Vagina (tissue), 2 donors: ENCODE measurements around the gene NOMO2.
"Not testable (repeated sequence)": the region's sequence is repeated elsewhere in the genome, so short reads cannot be mapped to it uniquely, and the experiment has no call there.

ENCODE experiments used
- CTCF ChIP-seq, 3 experiments: fragments of 450-650 bp in 2 of 3; fragments of 200-600 bp in 1 of 3; sonication (generic) in 1 of 3; IDR thresholded peaks; one replicate each; pipeline ENCODE4 v1.5.1; 2017 to 2019; ENCODE audit warnings: antibody characterized with exemption in 3 of 3, mild to moderate bottlenecking in 2 of 3, moderate library complexity in 2 of 3
- POLR2A ChIP-seq, 2 donors: fragments of 450-650 bp; IDR thresholded peaks; one replicate each; pipeline ENCODE4 v1.6.1; 2017; ENCODE audit warnings: antibody characterized with exemption in 2 of 2, mild to moderate bottlenecking in 2 of 2, moderate library complexity in 2 of 2

DNA sequence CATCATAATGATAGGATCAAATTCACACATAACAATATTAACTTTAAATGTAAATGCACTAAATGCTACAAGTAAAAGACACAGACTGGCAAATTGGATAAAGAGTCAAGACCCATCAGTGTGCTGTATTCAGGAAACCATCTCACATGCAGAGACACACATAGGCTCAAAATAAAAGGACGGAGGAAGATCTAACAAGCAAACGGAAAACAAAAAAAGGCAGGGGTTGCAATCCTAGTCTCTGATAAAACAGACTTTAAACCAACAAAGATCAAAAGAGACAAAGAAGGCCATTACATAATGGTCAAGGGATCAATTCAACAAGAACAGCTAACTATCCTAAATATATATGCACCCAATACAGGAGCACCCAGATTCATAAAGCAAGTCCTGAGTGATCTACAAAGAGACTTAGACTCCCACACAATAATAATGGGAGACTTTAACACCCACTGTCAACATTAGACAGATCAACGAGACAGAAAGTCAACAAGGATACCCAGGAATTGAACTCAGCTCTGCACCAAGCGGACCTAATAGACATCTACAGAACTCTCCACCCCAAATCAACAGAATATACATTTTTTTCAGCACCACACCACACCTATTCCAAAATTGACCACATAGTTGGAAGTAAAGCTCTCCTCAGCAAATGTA lies 48.4 kb upstream of the NOMO2 start:
- not testable (repeated sequence) for TF ChIP-seq CTCF, POLR2A (IDR thresholded peaks at IDR 0.05)
